NCI-H2171 treated with DMSO at 0.1 percent for 48 hours (cell line): ENCODE measurements around the gene CBLN2.

Experiments
- DNase-seq: peaks from one replicate; lab custom pipeline; 2025; lab: John Stamatoyannopoulos, UW

Gene CBLN2

GRCh38 chr18:72544092-72544886 is at the start of gene CBLN2:
Gene CBLN2 (minus strand): TSS chr18:72544342. CDS start chr18:72542160, 2,182 bp downstream.
- peak; percentile 1 for DNase-seq

DNA sequence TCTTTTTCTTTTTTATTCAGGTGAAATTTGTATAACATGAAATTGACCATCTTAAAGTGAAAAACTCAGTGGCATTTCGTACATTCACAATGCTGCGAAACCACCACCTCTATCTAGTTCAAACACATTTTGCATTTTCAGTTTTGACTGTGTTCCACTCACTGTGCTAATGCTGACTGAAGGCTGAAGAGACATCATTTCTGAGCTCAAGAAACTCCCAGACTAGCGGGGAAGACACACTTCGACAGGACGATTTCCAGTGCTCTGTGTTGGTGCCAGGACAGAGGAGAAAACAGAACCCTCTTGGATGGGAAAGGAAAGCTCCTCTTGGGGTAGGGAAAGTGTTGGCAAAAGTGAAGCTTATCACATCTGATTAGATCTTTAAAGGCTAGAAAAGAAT is 44.2 kb upstream of the CBLN2 start:
- DNase-seq = no peak

- DNase-seq = no peak
Observed at GRCh38 chr18:72584787-72585186, 40.6 kb upstream of the CBLN2 start.

DNA sequence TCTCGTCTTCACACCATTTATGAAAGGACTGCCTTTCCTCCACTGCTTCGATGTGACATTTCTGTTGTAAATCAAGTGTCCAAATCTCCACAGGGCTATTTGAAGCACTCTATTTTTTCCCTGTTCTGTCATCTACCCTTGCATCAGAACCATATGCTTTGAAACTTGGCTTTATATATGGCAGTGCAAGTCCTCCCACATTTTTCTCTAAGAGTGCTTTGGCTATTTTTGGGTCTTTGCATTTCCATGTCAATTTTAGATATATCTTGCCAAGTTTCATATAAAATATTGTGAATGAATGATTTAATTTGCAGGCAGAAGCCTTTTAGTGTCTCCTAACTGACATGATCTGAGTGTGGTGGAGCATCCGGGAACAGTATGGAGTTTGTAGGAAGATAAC is 37.8 kb upstream of the CBLN2 start:
- DNase-seq = no peak

DNA sequence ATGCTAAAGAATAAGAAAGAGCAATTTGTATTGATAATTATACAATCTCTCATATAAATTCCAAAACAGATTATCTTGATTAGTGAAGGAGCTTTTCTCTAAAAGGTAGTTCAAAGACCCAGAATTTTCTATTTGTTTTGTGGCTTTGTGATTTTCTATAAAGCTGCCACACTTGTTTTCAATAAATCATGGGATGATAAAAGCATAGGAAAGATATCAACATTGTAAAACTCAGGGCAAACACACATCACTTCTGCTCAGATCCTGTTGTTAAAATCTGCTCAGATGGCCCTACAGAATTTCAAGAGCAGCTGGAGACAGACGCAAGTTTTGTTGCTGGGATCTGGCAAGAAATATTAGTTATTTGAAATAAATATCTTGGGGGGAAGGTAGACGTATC is 28.8 kb upstream of the CBLN2 start:
- DNase-seq = no peak

GRCh38 chr18:72566290-72566689 is 22.1 kb upstream of the CBLN2 start:
- DNase-seq = no peak

- no peak for DNase-seq
Observed at GRCh38 chr18:72555968-72556367, 11.8 kb upstream of the CBLN2 start.

DNA sequence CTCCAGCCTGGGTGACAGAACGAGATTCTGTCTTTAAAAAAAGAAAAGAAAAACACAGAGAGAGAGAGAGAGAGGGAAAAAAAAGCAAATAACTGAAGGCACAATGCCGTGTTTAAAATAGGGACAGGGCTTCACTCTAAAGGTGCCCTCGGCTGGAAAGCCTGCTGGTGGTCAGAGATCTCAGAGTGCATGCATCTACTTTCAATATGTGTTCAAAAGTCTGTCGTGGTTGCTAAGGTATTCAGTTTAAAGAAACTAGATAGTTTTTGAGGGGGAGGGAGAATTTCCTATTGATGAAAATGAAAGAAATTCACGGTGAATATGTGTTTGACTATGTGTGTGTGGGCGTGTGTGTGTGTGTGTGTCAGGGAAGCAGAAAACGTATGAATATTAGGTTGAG is 11.0 kb upstream of the CBLN2 start:
- no peak for DNase-seq

- DNase-seq = no peak
Observed at GRCh38 chr18:72543357-72544055, 636 bp downstream of the CBLN2 start.

- no peak for DNase-seq
Observed at GRCh38 chr18:72542984-72543356, 1.2 kb downstream of the CBLN2 start.

DNA sequence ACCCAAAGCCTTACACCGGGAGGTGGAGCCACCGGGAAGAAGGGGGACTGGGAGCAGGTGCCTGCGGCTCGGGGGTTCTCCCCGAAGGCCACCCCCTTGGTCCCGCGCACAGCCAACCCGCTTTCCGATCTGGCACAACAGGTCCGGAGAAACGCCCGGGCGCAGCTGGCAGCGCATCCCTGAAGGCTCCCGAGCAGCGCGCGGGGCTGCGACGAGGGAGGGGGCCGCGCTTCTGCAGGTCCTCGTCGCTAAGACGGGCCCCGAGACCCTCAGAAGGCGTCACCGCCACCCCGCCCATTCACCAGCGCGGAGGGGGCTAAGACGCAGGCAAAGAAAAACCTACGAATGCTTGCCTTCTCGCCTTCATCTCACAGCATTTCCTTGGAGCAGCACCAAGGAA is 1.8 kb downstream of the CBLN2 start:
- no peak for DNase-seq

GRCh38 chr18:72541871-72542332 is 2.2 kb downstream of the CBLN2 start:
- no peak for DNase-seq

GRCh38 chr18:72539901-72540300 is 4.2 kb downstream of the CBLN2 start:
- DNase-seq = no peak

DNA sequence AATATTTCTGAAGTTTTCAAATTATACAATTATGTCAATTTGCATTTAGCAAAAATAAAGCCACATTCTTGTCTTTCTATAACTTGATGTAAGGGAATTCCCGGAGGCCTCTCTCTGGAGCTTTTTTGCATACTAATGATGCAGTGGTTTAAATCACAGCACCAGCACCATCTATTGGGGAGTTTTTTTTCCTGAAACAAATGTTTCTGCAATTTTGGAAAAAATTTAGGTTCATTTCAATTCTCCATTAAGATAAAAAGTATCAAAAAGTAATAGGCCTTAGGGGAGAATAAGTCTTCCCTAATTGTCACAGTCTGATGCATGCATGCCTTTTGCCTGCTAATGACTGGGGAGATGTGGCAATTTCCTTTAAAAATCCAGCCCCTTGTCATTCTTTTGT is 13.5 kb downstream of the CBLN2 start:
- DNase-seq = no peak

DNA sequence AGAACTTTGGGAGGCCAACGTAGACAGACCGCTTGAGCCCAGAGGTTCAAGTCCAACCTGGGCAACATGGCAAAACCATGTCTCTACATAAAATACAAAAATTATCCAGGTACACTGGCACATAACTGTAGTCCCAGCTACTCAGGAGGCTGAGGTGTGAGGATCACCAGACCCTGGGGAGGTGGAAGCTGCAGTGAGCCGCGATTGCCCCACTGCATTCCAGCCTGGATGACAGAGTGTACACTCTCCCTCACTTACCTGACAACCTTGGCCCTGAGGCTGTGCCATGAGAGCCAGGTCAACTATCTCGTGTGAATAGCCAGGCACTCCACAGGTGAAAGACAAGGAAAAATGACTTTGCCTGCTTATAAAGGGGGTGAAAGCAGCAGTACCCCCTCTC is 39.3 kb downstream of the CBLN2 start:
- no peak for DNase-seq

DNA sequence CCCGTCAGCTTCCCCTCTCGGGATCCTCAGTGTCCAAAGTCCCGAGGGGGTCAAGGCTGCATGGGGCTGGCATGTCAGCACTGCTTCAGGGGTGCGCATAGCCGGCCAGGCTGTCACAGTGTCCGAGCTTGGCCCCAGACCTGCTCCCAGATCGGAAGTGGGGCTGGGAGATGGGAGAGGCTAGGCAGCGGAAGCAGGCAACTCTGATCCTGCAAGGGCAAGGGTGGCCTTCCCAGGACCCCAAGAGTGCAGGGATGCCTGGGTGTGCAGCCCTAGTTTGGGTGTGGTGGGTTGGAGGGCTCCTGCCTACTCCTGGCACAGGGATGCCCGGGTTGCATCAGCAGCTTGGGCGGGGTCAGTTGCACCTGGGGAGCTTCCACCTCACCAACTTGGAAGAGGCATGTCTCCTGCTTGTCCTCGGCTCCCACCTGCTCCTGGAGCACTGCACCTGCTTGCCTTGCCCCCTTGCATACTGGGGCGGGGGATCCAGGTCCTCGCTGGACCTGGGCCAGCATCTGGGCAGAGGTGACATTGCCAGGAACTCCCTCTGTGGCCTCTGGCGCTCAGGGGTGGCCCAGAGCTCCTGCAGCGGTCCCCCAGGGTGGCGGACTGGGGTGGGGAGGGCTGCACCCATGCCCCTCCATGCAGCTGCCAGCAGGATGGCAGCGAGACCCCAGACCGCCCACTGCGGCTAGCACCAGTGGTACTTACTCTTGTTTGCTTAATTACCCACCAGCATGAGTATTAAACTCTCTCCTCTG is 41.3 kb downstream of the CBLN2 start:
- no peak for DNase-seq

DNA sequence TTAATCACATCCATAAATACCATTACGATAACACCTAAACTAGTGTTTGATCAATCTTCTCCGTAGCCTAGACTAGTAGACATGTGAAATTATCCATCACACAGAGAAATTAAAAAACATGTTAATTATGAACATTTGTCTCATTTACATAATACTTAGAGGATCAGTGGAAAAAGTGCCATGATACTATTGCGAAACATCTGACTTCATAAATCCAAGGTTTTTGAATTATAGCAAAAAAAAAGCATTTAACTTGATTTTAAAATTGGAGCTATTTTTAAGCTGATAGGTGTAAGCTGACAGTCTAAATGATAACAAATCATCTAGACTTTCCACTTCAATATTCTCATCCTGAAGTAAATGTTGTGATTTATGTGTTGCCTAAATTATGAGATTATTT is 51.6 kb downstream of the CBLN2 start:
- DNase-seq = no peak
